Measurements from ENCODE around the gene GLS.

- TF ChIP-seq CTCF (IDR thresholded peaks at IDR 0.05): no peak
- no peak for TF ChIP-seq POLR2A (IDR thresholded peaks at IDR 0.05)
- TF ChIP-seq EP300 (IDR thresholded peaks at IDR 0.05): no peak
Measured at GRCh38 chr2:190932514-190932913, 51.9 kb downstream of the GLS start.
